Measurements from ENCODE around the gene MCL1. TPM values are rescaled to one million over a fixed set of nuclear protein-coding genes. Genes with fewer than 3 reads are reported as not detected.
A peak's percentile ranks its signal among the peaks of the same experiment; 100 is the strongest.

The MCL1 gene
- total RNA-seq, 1 experiment from 2014 or later: 163 TPM

- BruUV-seq (replicated peaks): no TSS peak
- Histone ChIP-seq H3K4me1 (ENCODE audit: insufficient read depth, low read length, poor library complexity, severe bottlenecking) (peaks cover 20% of the 10 kb centered on the region), H3K27ac (ENCODE audit: low read depth, low read length, poor library complexity, severe bottlenecking) (no peak overlapping the region), H3K36me3 (ENCODE audit: insufficient read depth, low read length, poor library complexity, severe bottlenecking) (peaks cover 80% of the 10 kb centered on the region), H3K27me3 (replicated peaks; ENCODE audit: insufficient read depth, low read depth, low read length, poor library complexity) (no peaks in the 10 kb centered on the region), H3K9me3 (ENCODE audit: low read depth, low read length, poor library complexity, severe bottlenecking) (no peaks in the 10 kb centered on the region), H3K4me3 (ENCODE audit: low read depth, low read length, poor library complexity, severe bottlenecking) (no peak overlapping the region)
- peak; percentile 73 for TF ChIP-seq CTCF (conservative IDR thresholded peaks at IDR 0.05; ENCODE audit: low read depth, low read length)
- TF ChIP-seq EZH2 (IDR thresholded peaks at IDR 0.05; ENCODE audit: borderline replicate concordance, low read depth, low read length, poor library complexity, severe bottlenecking): no peak
- peak; percentile 68 for DNase-seq (ENCODE audit: low spot score)
- intact Hi-C loops (cut with micrococcal nuclease; ENCODE audit: unreplicated experiment): loop anchor here (2.0 to 10.0 kb wide), 6 partner anchors 43 to 367 kb away; partner anchors contain the start of genes CA14, MCL1 and SETDB1
- CTCF ChIA-PET: interaction anchor here (1.0 kb wide), 1 partner anchor 43 kb away, joined by 7 read pairs; the partner anchor contains the start of gene MCL1
- POLR2A ChIA-PET (ENCODE audit: low non-redundant PET): no interaction called here
Observed at GRCh38 chr1:150621497-150622302, 42.3 kb upstream of the MCL1 start.

- CTCF ChIA-PET: interaction anchor here (0.7 to 1.7 kb wide), 3 partner anchors 42 to 192 kb away, joined by 4 to 10 read pairs (median 7); partner anchors contain the start of gene MCL1
- TF ChIP-seq CTCF (conservative IDR thresholded peaks at IDR 0.05; ENCODE audit: low read depth, low read length) (no peak), EZH2 (IDR thresholded peaks at IDR 0.05; ENCODE audit: borderline replicate concordance, low read depth, low read length, poor library complexity, severe bottlenecking) (no peak)
- Histone ChIP-seq H3K36me3 (ENCODE audit: insufficient read depth, low read length, poor library complexity, severe bottlenecking) (peaks cover 74% of the 10 kb centered on the region), H3K27ac (ENCODE audit: low read depth, low read length, poor library complexity, severe bottlenecking) (peak overlapping the region; percentile 51), H3K4me3 (ENCODE audit: low read depth, low read length, poor library complexity, severe bottlenecking) (no peak overlapping the region), H3K9me3 (ENCODE audit: low read depth, low read length, poor library complexity, severe bottlenecking) (no peaks in the 10 kb centered on the region), H3K27me3 (replicated peaks; ENCODE audit: insufficient read depth, low read depth, low read length, poor library complexity) (no peaks in the 10 kb centered on the region), H3K4me1 (ENCODE audit: insufficient read depth, low read length, poor library complexity, severe bottlenecking) (peaks cover 20% of the 10 kb centered on the region)
- no peak for DNase-seq (ENCODE audit: low spot score)
- POLR2A ChIA-PET (ENCODE audit: low non-redundant PET): interaction anchor here (0.7 kb wide), 1 partner anchor 42 kb away, joined by 4 read pairs; the partner anchor contains the start of gene MCL1
- BruUV-seq (replicated peaks): no TSS peak
- intact Hi-C loops (cut with micrococcal nuclease; ENCODE audit: unreplicated experiment): loop anchor here (2.0 to 10.0 kb wide), 6 partner anchors 42 to 366 kb away; partner anchors contain the start of genes CA14, MCL1 and SETDB1
Observed at GRCh38 chr1:150620919-150621318, 41.5 kb upstream of the MCL1 start.

- ChIA-PET POLR2A (ENCODE audit: low non-redundant PET) (interaction anchor here (0.6 to 1.4 kb wide), 3 partner anchors 10 to 50 kb away, joined by 3 to 4 read pairs (median 4); partner anchors contain the start of genes ENSA and MCL1), CTCF (interaction anchor here (0.7 to 1.7 kb wide), 3 partner anchors 59 to 193 kb away, joined by 4 to 10 read pairs (median 6); no protein-coding TSS in a partner anchor)
- intact Hi-C loops (cut with micrococcal nuclease; ENCODE audit: unreplicated experiment): loop anchor here (2.0 to 10.0 kb wide), 6 partner anchors 41 to 365 kb away; partner anchors contain the start of genes CA14, MCL1 and SETDB1
- Histone ChIP-seq H3K27ac (ENCODE audit: low read depth, low read length, poor library complexity, severe bottlenecking) (peak overlapping the region; percentile 51), H3K36me3 (ENCODE audit: insufficient read depth, low read length, poor library complexity, severe bottlenecking) (peaks cover 66% of the 10 kb centered on the region), H3K4me3 (ENCODE audit: low read depth, low read length, poor library complexity, severe bottlenecking) (no peak overlapping the region), H3K9me3 (ENCODE audit: low read depth, low read length, poor library complexity, severe bottlenecking) (no peaks in the 10 kb centered on the region), H3K4me1 (ENCODE audit: insufficient read depth, low read length, poor library complexity, severe bottlenecking) (peaks cover 20% of the 10 kb centered on the region), H3K27me3 (replicated peaks; ENCODE audit: insufficient read depth, low read depth, low read length, poor library complexity) (no peaks in the 10 kb centered on the region)
- peak; percentile 91 for DNase-seq (ENCODE audit: low spot score)
- no TSS peak for BruUV-seq (replicated peaks)
- TF ChIP-seq CTCF (conservative IDR thresholded peaks at IDR 0.05; ENCODE audit: low read depth, low read length): peak; percentile 63
- TF ChIP-seq EZH2 (IDR thresholded peaks at IDR 0.05; ENCODE audit: borderline replicate concordance, low read depth, low read length, poor library complexity, severe bottlenecking): no peak
Observed at GRCh38 chr1:150619576-150620509, 40.4 kb upstream of the MCL1 start.

All from A673 (cell line).